NAMALWA (cell line): Measurements from ENCODE around the gene SNN.
A peak's percentile ranks its signal among the peaks of the same experiment; 100 is the strongest.

Experiments
- DNase-seq: peaks from one replicate; pipeline ENCODE4 v3.0.0-alpha.2; 2015; ENCODE audit warnings: low spot score

The SNN gene

GRCh38 chr16:11679941-11680911, 12.0 kb downstream of the SNN start:
- peak; percentile 9 for DNase-seq

DNA sequence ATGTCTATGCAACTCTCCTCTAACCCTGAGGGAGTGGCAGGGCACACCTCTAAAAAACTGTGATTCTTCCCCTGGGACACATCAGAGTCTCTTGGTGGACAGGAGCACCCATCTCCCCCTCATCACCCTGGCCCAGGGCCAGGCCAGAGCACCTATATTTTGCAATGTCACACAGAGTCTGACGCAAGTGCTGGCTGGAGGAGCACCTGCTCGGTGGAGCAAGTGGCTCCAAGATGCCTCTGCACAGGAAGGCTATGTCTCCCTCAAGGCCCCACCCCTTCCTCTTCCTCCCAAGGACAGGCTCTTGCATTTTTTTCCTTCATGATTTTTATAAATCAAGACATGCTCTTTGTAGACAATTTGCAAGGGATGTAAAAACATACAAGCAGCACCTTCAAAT, 13.3 kb downstream of the SNN start:
- DNase-seq: peak; percentile 94

- peak; percentile 92 for DNase-seq
Measured at GRCh38 chr16:11681976-11682654, 13.9 kb downstream of the SNN start.

DNA sequence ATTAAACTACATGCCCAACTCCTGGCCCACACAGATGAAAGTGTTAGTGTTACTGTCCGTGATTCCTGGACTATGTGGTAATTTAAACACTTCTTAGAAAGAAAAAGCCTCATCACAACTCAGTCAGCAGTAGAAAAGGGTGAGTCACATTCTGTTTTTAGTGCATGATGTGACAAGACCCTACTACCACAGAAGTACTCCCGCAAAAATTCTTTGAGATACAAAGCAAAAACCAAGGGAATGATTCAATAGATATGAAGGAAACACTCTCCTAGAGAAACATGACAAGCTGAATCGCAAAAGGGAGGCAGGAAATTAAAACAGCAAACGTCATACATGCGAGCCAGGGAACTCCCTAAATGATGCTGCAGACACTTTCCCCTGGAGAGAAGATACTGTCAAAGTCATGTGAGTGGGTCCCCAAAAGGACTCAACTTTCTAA, 14.4 kb downstream of the SNN start:
- peak; percentile 78 for DNase-seq

DNA sequence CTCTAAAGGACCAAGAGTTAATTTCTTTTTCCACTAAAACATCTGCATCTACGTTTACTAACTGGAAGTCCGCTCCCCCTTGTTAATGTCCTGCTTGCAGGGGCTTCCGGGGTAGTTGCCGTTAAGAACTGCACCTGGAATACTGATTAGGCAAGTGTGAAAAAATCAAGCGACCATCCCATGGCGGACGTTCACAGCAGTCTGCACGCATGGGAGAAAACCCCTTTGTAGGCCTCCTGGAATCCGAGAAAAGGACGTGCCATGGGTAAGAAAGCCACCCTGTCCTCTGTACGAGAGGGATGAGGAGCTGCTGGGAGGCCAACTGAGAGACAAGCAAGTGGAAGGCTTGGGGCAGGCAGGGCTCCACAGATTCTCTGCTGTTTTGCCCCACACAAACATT, 14.9 kb downstream of the SNN start:
- DNase-seq: no peak

GRCh38 chr16:11684231-11685025, 16.2 kb downstream of the SNN start:
- DNase-seq: peak; percentile 9

DNA sequence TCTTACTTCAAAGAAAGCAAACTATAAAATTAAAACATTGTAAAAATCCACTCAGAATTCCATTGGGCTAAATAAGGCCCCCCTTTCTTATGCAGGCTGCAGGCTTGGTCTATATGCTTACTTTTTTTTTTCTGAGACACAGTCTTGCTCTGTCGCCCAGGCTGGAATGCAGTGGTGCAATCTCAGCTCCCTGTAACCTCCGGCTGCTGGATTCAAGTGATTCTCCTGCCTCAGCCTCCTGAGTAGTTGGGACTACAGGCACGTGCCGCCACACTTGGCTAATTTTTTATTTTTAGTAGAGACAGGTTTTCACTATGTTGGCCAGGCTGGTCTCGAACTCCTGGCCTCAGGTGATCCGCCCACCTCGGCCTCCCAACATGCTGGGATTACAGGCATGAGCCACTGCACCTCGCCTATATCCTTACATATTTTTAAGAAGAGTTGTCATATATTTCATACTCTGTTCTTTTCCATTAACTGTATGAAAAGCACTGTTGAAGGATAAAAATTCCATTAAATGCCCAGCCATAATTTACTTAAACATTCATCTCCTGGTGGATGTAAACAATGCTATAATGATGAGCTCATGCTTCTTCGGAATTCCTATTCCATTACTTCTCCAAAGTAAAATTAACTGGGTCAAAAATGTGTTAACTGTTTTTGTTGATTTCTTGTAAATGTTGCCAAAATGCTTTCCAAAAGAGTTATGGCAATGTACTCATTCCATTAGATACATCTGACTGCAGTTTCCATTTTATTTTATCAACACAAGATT, 17.8 kb downstream of the SNN start:
- no peak for DNase-seq

DNA sequence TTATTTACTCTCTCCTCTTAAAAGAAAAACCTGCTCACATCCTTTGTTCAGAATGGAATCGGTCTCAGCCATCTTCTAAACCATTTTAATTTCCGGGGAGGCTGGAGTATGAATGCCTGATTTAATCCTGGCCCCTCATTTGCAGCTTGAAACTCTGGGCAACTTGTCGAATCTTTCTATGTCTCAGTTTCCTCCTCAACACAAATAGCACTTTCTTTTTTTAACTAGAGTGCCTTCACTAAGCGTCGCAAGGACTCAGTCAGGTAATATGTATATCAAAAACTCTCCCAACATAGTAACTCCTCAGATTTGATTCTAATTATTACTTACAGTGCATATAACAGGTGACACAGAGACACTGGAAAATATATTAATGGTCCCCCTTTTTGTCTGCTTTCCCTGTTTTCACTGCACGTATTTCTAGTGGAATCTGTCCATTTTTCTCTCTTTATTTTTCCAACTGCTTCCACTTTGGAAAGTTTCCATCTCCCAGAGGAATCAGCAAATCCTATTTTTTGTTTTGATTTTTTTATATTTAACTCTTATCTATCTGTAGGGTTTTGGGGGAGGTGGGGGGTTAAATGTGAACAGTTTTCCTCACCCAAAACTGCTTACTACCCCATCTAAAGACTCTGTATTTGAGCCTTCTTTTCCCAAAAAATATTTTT, 18.6 kb downstream of the SNN start:
- DNase-seq: no peak

GRCh38 chr16:11687601-11688519, 19.6 kb downstream of the SNN start:
- no peak for DNase-seq

- DNase-seq: no peak
Measured at GRCh38 chr16:11688520-11688886, 20.2 kb downstream of the SNN start.

GRCh38 chr16:11689031-11689840, 21.0 kb downstream of the SNN start:
- peak; percentile 87 for DNase-seq

- no peak for DNase-seq
Measured at GRCh38 chr16:11691235-11691634, 23.0 kb downstream of the SNN start.

GRCh38 chr16:11691771-11692170, 23.5 kb downstream of the SNN start:
- DNase-seq: no peak

GRCh38 chr16:11692171-11692570, 23.9 kb downstream of the SNN start:
- no peak for DNase-seq

DNA sequence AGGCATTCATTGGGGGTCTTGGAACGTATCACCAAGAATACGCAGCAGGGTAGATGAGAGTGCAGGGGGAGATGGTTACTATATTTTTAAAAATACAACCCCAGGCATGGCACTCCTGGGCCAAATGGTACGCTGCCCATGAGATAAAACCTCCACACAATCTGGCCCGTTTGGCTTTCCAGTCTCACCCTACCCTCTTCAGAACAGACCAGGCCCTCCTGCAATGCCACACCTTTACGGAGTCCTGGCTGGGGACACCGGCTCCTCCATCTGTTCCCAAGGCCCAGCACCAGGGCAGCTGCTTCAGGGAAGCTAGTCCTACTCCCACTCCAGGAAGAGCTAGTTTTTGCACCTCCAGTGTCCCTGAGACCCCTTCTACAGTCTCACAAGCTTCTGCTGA, 24.4 kb downstream of the SNN start:
- no peak for DNase-seq

DNA sequence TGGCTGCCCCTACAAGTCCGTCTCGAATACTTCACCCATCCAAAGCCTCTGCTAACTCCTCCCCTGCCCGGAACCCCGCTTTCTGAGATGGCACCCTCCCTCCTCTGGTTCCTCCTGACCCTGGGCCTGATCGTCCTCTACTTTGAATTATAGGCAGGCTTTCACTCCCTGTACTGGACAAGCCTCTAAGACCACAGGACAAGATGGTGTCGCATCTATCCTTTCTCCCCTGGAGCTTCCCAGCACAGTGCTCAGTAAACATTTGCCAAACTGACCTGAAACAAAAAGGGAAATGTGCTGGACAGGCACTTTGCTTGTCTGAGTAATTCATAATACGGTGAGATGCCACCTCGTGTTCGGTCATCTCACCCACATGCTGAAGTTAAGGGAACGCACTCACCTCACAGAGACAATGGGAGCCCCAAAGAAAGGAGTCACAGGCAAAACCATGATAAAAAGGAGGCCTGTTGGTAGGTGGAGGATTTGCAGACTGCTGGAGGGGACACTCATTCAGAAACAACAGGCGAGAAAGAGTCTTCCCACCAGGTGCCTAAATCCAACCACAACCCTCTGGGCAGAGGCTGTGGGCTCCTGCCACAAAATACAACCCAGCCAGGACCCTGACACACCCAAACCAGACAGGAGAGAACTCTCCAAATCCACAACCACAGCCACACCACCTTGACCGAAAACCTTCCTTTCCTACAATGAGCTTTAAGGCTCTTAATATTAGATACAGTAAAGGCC, 28.2 kb downstream of the SNN start:
- DNase-seq: no peak

DNA sequence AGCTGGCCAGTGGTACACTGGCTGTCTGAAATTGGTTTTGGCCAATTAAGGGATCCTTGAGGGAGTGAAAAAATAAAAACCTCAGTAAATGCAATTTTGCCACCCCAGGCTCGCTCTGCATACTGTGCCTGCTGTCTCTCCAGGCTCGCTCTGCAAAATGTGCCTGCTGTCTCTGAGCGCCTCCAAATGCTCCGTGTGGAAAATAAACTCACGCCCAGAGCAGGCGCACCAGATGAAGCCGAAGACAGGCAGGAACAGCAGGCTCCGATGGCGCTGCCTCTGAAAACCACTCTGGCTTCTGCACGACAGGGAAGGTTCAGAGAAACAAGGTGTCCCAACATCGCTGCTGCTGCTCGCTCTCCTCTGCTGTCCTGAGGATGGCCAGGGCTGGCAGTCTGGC, 29.1 kb downstream of the SNN start:
- no peak for DNase-seq

DNA sequence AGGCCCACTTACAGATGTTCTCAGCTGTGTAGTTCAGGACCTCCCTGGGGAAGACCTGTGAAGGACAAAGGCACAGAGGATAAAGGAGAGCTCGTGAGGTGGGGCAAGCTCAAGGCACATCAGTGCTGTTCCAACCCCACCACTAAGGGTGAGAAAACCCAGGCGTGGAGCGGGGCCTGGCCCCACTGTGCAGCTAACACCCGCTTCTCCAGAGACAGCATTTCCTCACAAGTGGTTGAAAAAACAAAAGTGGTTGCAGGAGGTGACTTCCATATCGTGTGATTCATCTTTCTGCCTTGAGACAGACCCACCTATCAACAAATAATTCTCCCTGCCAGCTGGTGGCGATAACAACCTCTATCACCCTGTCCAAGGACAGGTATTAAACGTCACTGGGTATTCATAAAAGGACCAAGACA, 30.0 kb downstream of the SNN start:
- peak; percentile 37 for DNase-seq
